HS-27A (cell line): Measurements from ENCODE around the gene ZNF77.
"Not testable (repeated sequence)": the region's sequence is repeated elsewhere in the genome, so short reads cannot be mapped to it uniquely, and the experiment has no call there.

Experiments used
- DNase-seq: peaks from one replicate; pipeline ENCODE4 v3.0.0-alpha.2; 2012; ENCODE audit warnings: low read depth, missing footprints

Gene ZNF77

DNA sequence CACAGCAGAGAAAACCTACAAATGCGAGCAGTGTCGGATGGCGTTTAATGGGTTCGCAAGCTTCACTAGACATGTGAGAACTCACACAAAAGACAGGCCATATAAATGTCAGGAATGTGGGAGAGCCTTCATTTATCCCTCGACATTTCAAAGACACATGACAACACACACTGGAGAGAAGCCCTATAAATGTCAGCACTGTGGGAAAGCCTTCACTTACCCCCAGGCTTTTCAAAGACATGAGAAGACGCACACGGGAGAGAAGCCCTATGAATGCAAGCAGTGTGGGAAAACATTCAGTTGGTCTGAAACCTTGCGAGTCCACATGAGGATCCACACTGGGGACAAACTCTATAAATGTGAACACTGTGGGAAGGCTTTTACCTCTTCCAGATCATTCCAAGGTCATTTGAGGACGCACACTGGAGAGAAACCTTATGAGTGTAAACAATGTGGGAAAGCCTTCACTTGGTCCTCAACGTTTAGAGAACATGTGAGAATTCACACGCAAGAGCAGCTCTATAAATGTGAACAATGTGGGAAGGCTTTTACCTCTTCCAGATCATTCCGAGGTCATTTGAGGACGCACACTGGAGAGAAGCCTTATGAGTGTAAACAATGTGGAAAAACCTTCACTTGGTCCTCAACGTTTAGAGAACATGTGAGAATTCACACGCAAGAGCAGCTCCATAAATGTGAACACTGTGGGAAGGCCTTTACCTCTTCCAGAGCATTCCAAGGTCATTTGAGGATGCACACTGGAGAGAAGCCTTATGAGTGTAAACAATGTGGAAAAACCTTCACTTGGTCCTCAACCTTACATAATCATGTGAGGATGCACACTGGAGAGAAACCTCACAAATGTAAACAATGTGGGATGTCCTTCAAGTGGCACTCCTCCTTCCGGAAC, 27.2 kb downstream of the ZNF77 start:
- DNase-seq = no peak

DNA sequence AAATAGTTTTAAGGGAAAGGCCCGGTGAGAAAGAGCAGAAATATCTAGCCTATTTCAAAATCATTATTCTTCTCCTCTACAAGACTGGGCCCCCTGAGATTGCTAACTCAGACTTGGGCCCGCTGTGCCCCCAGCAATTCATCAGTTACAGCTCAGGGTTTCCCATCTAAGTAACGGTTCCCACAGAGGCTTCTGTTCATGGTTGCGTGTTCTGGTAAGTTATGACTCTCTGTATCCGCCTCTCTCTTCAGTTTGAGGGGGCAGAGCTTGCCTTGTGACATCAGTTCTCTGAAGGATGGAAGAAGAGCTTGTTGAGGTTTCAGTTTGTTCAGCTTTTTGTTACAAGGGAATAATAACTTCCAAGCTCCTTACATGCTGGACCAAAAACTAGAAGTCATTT, 32.5 kb downstream of the ZNF77 start:
- DNase-seq = no peak

DNA sequence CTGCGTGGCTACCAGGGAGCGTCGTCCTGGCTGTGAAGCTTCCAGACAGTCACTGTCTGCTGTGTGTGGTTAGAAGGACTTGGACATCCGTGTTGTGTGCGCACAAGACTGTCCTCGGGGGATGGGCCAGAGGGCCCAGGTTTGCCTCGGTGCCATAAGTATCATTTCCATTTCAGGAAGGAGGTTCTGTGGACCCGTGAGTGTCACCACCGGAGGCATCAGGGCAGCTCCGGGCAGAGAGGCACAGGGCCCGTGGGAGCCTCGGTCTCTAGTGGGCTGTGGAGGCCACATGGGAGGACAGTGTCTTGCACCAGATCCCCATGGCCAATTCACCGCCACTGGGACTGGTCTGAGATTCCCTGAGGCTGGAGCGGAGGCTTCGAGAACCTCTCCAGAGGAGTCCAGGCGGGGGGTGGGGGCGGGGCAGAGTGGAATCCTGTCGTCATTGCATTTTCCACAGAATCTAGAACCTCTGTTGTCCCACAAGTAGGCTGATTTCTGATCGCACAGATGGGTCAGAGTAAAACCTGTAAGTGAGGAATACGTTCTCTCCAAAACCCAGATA, 38.1 kb downstream of the ZNF77 start:
- DNase-seq = no peak

DNA sequence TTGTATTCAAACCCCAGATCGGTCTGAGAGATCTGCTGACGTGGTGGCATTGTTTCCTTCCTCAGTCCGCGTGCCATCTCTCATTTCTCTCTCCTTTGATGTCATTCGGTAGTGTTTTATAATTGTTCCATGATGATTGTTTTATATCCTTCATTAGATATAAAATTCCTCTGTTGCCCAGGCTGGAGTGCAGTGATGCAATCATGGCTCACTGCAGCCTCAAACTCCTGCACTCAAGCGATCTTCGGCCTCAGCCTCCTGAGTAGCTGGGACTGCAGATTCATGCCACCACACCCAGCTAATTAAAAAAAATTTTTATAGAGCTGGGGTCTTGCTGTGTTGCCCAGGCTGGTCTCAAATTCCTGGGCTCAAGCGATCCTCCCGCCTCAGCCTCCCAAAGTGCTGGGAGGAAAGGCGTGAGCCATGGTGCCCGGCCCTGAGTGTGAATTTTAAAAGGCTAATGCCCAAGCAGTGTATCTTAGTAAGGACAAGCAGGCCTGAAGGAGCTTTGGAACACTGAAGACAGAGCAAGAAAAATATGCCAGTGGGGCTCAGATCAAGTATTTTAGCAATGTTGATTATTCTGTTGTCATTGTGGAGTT, 38.8 kb downstream of the ZNF77 start:
- DNase-seq = no peak

DNA sequence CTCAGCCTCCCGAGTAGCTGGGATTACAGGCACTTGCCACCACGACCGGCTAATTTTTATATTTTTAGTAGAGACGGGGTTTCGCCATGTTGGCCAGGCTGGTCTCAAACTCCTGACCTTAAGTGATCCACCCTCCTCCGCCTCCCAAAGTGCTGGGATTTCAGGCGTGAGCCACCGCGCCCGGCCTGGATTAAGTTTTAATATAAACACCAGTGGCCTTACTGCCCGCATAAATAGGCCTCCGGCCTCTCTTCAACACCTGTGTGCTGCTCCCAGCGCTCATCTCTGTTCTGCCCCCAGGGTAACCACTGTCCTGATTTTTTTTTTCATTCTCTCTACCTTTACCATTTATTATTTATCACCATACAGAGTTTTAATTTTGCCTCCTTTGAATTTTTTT, 41.4 kb downstream of the ZNF77 start:
- DNase-seq = not testable (repeated sequence)

DNA sequence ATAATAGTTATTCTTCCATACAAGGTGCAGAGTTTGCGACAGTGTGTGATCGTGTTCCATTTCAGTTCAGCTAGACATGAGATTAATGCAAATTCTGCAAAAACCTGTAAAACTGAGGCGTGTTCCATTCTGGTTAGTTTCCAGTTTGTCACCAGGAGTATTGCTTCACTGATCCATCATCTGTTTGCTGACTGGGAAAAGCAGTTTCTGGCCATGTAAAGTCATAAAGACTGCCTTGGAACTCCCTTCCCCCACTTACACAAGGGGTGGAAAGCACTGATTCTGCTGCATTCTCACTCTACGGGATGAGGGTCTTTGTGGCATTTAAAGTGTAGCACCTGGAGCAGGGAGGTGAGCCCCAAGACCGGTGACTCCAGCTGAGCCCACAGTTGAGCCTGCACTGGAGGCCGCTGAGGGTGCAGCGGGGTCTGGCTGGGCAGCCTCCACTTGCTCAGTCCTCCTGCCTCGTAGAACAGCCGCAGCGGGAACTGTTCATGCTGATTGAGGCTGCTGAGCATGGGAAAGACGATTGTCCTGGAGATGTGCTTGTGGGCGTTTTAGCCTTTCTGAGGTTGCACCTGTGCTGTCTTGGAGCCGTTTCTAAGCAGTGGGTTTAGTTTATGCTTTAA, 42.1 kb downstream of the ZNF77 start:
- DNase-seq = no peak

DNA sequence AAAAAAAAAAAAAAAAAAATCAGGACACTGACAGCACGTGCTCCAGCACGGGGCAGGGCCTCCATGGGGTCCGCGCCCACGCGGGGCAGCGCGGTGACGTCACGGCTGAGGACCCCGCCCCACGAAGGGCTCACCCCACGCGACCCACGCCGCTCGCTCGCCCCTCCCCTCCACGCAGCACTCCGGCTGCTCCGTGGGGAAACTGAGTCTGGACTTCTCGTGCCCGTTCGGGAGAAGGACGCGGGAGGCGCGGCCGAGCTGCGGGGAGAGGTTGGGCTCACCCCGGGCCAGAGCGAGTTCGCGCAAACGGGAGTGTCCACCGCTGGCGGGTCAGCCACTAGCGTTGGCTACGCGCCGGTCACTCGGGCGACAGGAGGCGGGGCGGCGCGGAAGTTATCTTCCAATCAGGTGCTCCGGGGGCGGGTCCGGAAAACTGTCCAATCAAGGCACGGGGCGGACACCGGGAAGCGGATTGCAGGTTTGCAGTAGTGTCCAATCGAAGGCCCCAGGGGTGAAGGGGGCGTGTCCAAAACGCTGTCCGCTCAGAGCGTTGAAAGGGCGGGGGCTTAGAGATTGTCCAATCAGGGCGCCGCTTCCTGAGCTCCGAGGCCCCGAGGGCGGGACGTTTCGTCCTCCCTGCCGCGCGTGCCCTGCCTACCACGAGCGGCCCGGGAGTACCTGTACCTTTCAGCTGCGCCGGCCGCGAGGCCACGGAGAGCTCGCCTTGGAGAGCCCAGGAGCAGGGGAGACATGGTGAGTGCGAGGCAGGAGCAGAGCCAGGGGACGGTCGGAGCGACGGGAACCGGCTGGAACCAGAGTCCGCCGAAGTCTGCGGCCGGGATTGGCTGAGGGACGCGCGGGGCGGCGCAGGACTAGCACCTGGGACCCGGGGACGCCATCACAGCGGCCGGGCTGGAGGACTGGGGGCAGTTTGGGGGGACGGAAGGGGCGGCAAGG, 44.2 kb downstream of the ZNF77 start, which contains the start of gene ZNF57:
ZNF57 (plus strand) TSS at position 633 of the 957 bp plus-strand sequence; CDS start at position 751, 118 bp downstream.
- DNase-seq = peak; percentile 94

DNA sequence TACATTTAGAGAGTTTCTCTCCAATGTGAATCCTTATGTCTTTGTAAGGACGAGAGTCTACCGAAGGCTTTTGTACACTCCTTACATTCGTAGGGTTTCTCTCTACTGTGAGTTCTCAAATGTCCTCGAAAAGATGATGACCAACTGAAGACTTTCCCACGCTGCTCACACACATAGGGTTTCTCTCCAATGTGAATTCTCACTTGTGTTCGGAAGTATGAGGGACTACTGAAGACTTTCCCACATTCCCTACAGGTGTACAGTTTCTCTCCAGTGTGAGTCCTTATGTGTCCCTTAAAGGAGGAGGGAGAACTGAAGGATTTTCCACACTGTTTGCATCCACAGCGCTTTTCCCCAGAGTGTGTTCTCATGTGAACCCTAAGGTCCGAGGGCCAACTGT, 48.1 kb downstream of the ZNF77 start:
- DNase-seq = no peak

DNA sequence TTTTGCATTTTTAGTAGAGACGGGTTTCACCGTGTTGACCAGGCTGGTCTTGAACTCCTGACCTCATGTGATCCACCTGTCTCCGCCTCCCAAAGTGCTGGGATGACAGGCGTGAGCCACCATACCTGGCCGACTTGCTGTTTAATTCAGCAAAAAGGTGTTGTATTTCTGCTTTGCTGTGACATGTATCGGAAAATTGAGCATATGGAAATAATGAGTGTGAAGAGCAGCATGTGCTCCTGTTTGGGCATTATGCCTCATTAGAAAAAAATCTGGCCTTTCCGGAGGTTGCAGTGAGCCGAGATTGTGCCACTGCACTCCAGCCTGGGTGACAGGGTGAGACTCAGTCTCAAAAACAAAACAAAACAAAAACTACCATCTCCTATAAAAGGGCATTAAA, 54.2 kb downstream of the ZNF77 start:
- not testable (repeated sequence) for DNase-seq

DNA sequence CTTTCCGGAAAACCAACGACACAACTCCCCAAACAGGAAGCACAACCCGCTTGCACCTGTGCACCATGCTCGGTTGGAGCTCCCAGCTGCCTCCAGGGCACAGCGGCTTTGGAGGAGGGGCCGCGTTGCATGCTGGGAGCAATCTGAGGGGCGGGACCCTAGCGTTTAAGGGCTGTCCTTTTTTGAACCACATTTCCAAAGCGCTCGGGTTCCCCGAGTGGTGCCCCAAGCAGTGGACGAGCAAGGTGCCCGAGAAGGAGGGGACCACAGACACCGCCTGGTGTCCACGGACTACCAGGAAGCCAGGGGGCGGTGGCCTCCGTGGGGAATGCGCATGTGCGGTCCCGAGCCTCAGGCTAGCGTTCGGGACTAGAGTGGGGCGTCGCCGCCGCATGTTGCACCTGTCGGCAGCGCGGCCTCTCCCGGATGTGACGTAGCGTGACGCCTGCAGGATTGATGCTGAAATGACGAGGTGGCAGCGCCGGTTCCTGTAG, 56.0 kb downstream of the ZNF77 start:
- DNase-seq = no peak

DNA sequence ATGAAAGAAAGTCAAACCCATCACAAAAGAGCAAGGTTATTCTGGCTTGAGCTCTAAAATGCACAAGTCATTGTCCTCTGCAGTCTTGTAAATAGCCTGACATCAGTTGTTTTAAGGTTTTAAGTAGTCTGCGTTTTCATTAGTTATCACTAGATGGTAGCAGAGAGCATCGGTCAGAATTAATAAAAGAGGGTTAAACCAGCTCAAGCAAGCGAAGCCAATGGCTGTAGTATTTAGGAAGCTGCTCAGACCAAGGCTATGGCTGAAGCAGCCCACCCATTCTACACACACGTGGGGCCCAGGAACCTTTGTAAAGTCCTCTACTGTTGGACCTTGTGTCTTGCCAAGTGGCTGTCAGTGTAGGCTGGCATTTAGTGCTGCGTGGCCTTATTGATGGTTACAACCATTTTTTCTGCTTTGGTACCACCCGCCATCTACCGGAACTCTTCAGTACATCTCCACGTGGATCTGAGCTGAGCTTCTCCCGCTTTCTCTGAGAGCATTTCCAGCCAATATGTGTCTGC, 57.3 kb downstream of the ZNF77 start:
- DNase-seq = no peak

DNA sequence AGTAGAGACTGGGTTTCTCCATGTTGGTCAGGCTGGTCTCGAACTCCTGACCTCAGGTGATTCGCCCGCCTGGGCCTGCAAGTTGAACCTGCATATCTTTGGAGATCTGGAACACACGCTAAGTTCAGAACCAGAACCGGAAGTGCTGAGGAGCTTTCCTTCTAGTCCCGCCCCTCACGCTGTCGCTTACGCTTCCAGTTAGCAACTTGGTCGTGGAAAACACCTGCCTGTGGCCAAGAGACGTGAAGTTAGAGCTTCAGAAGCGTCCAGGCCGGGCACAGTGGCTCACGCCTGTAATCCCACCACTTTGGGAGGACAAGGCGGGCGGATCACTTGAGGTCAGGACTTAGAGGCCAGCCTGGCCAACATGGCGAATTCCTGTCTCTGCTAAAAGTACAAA, 59.0 kb downstream of the ZNF77 start:
- DNase-seq = no peak

DNA sequence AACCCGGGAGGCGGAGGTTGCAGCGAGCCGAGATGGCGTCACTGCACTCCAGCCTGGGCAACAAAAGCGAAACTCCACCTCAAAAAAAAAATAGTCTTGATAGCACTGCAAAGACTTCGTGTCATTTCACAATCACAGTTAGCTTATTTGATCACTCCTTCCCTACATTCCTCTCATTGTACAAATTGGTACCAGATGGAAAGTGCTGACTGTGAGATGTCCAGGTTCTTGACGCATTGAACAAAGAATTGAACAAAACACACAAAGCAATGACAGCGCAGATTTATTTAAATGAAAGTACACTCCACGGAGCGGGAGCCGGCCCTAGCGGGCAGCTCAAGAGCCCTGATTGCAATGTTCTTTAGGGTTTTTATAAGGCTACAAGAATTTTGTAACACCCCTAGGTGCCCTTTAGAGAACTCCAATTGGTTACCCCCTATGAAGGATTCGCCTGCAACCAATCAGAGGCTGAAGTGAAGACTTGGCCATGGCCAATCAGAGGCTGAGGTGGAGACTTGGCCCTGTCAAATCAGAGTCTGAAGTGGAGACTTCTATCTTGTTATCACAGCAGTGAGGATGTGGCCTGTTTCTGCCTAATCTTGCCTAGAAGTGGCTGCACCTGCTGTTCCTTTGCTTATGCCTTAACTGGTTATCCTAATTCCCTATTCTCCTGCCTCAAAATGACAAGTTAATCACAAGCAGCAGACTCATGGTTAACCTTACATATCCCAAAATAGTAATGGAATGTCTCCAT, 60.9 kb downstream of the ZNF77 start:
- no peak for DNase-seq
